K562 (cell line): ENCODE measurements around the gene SREBF1. TPM values are rescaled to one million over a fixed set of nuclear protein-coding genes. Genes with fewer than 3 reads are reported as not detected.

Source experiments
- ATAC-seq: fragments of 200-7000 bp; cut with Tn5 transposase; 3 replicates; pipeline ENCODE4 v1.9.1; 2020; ENCODE audit warnings: moderate library complexity
- BruUV-seq: library from RNA; stranded (reverse); fragments of 400-500 nt; replicated peaks from 2 replicates; lab custom pipeline; 2021; lab: Mats Ljungman, UMichigan
- CTCF ChIA-PET: fragments of 300-600 bp; formaldehyde crosslinking; extraction: SDS; loops from one replicate; lab custom pipeline; 2021; ENCODE audit warnings: low intra/inter-chr PET ratio; lab: Yijun Ruan, JAX
- POLR2A ChIA-PET: fragments of 300-600, 350-650 bp; sonication (Branson Sonifier 250); formaldehyde crosslinking; extraction: SDS; loops from one replicate; lab custom pipeline; 2021; ENCODE audit warnings: antibody characterized with exemption, inconsistent platforms; lab: Yijun Ruan, JAX
- DNase-seq, 4 experiments: peaks; one replicate each; pipeline versions ENCODE4 v3.0.0 to v3.0.0-alpha.2; 2011 to 2018; ENCODE audit warnings: low spot score in 3 of 4, mixed read lengths in 3 of 4; ENCODE audit errors: extremely low read depth in 1 of 4
- FAIRE-seq: peaks from 2 replicates; lab custom pipeline; 2011; peaks lifted over from hg19 to GRCh38; lab: Jason Lieb, UNC
- H2AFZ ChIP-seq: 2 replicates; pipeline ENCODE4 v1.6.0; 2011; ENCODE audit warnings: low read depth, low read length, control low read depth, inconsistent platforms
- H3K27ac ChIP-seq: fragments of 200-600 bp; 3 replicates; pipeline ENCODE4 v1.8.0; 2011; ENCODE audit warnings: low read depth, mild to moderate bottlenecking, control low read depth, inconsistent platforms, low read length, moderate library complexity, mixed read lengths; ENCODE audit errors: extremely low read depth
- H3K27me3 ChIP-seq, 2 experiments: fragments of 300-600 bp in 1 of 2; 2 replicates in 1 of 2; 3 replicates in 1 of 2; pipeline versions ENCODE4 v1.6.0 to v1.8.0; 2011; ENCODE audit warnings: inconsistent platforms in 2 of 2, low read length in 2 of 2, mild to moderate bottlenecking in 1 of 2, mixed read lengths in 1 of 2, moderate library complexity in 1 of 2; ENCODE audit not compliant: control insufficient read depth in 2 of 2, insufficient read depth in 2 of 2
- H3K36me3 ChIP-seq: fragments of 300-600 bp; 3 replicates; pipeline ENCODE4 v1.8.0; 2011; ENCODE audit warnings: mild to moderate bottlenecking, low read length, inconsistent platforms; ENCODE audit not compliant: control insufficient read depth, insufficient read depth
- H3K4me1 ChIP-seq, 2 experiments: fragments of 200-600 bp in 1 of 2; replicated peaks in 1 of 2; 2 replicates in 1 of 2; 3 replicates in 1 of 2; pipeline versions ENCODE4 v1.5.1 to v1.8.0; 2011; ENCODE audit warnings: inconsistent platforms in 2 of 2, low read length in 2 of 2, mild to moderate bottlenecking in 1 of 2, mixed read lengths in 1 of 2, moderate library complexity in 1 of 2; ENCODE audit not compliant: control insufficient read depth in 2 of 2, insufficient read depth in 2 of 2
- H3K4me2 ChIP-seq: 2 replicates; pipeline ENCODE4 v1.6.1; 2011; ENCODE audit warnings: low read length, control low read depth, inconsistent platforms, mixed read lengths; ENCODE audit not compliant: insufficient read depth
- H3K4me3 ChIP-seq: fragments of 200-600 bp; sonication (generic), shearing (Covaris generic); 2 replicates; pipeline ENCODE4 v1.5.1; 2016; ENCODE audit warnings: control low read depth, inconsistent platforms
- H3K79me2 ChIP-seq: fragments of 200-600 bp; 3 replicates; pipeline ENCODE4 v1.8.0; 2011; ENCODE audit warnings: low read length, inconsistent platforms; ENCODE audit not compliant: control insufficient read depth, insufficient read depth
- H3K9ac ChIP-seq, 2 experiments: 2 replicates each; pipeline versions ENCODE4 v1.6.0 to v1.6.1; 2011; ENCODE audit warnings: low read depth in 2 of 2, low read length in 2 of 2, control low read depth in 1 of 2, inconsistent platforms in 1 of 2, mild to moderate bottlenecking in 1 of 2, mixed read lengths in 1 of 2; ENCODE audit not compliant: insufficient read depth in 1 of 2
- H3K9me1 ChIP-seq: one replicate; pipeline ENCODE4 v1.6.0; 2011; ENCODE audit warnings: inconsistent platforms, mild to moderate bottlenecking, low read length, moderate library complexity; ENCODE audit not compliant: control insufficient read depth, insufficient read depth
- H3K9me3 ChIP-seq: replicated peaks from 2 replicates; pipeline ENCODE4 v1.5.1; 2011; ENCODE audit warnings: low read depth, low read length, inconsistent platforms; ENCODE audit not compliant: control insufficient read depth, insufficient read depth
- H4K20me1 ChIP-seq: replicated peaks from 2 replicates; pipeline ENCODE4 v1.6.1; 2011; ENCODE audit warnings: low read length, inconsistent platforms, mixed read lengths; ENCODE audit not compliant: control insufficient read depth, insufficient read depth
- CCNT2 ChIP-seq: IDR thresholded peaks from 2 replicates; pipeline ENCODE4 v1.6.1; 2011; ENCODE audit warnings: borderline replicate concordance, low read depth, mild to moderate bottlenecking, moderate library complexity, mixed read lengths, low read length; ENCODE audit not compliant: insufficient read length; ENCODE audit errors: extremely low read depth
- RBM22 ChIP-seq: fragments of 200-400 bp; formaldehyde crosslinking; IDR thresholded peaks from 2 replicates; pipeline ENCODE4 v1.6.1; 2018; ENCODE audit warnings: low read length, low read depth; ENCODE audit not compliant: poor library complexity, severe bottlenecking
- SLC30A9 ChIP-seq: fragments of 250-450 bp; sonication (Bioruptor Pico); IDR thresholded peaks from 2 replicates; pipeline ENCODE4 v1.8.0; 2022; ENCODE audit warnings: mild to moderate bottlenecking, moderate library complexity
- SPI1 ChIP-seq: IDR thresholded peaks from 2 replicates; pipeline ENCODE4 v1.6.1; 2011; ENCODE audit warnings: low read depth, low read length, control low read depth, borderline replicate concordance
- TSC22D4 ChIP-seq: fragments of 450-650 bp; IDR thresholded peaks from 2 replicates; pipeline ENCODE4 v1.6.1; 2016; ENCODE audit warnings: missing genetic modification characterization, missing biosample characterization, control low read depth
- ZBTB7A ChIP-seq: IDR thresholded peaks from 2 replicates; pipeline ENCODE4 v1.6.1; 2011; ENCODE audit warnings: low read depth, mild to moderate bottlenecking, low read length, moderate library complexity, borderline replicate concordance; ENCODE audit not compliant: control insufficient read depth
- WGBS: fragments of 100-300 bp; shearing (Covaris generic); methylation state at CpG from one replicate; pipeline ENCODE4 v1.1.6; 2016; ENCODE audit warnings: low coverage, mixed read lengths; ENCODE audit not compliant: insufficient coverage; ENCODE audit errors: missing lambda C conversion rate; 5-methylcytosine and 5-hydroxymethylcytosine counted together
- in situ Hi-C: fragments of 300-500 bp; cut with MboI; formaldehyde crosslinking; loops from 4 replicates; pipeline ENCODE4 v1.15.0; 2018; ENCODE audit warnings: inconsistent platforms, mixed read lengths
- intact Hi-C: fragments of 100-400 bp; cut with micrococcal nuclease; formaldehyde crosslinking; loops from 2 replicates; pipeline ENCODE4 v1.14.2; 2022
- polyA plus RNA-seq, 8 experiments: library from polyadenylated mRNA; depleted of rRNA in 4 of 8; stranded (reverse) in 5 of 8; unstranded in 3 of 8; fragments of >200 nt; fragmentation: Nextera tagmentation in 2 of 8; fragmentation: Illumina TruSeq in 1 of 8; extraction: Ambion mirVana in 2 of 8; extraction: Trizol in 1 of 8; gene quantifications; 2 replicates each; pipeline versions ENCODE4 v1.2.1 to v1.2.3, GENCODE V29; 2011 to 2014; ENCODE audit warnings: inconsistent platforms in 1 of 8, missing spikeins in 1 of 8
- total RNA-seq, 7 experiments: library from RNA; depleted of rRNA in 6 of 7; stranded (reverse); fragments of >200 nt in 6 of 7; fragmentation: Illumina TruSeq in 2 of 7; extraction: Trizol in 2 of 7; gene quantifications; 2 replicates each; pipeline versions ENCODE4 v1.2.1 to v1.2.3, GENCODE V29; 2011 to 2021; ENCODE audit warnings: low replicate concordance in 1 of 7
- TF ChIP-seq, protein P1 (sequence below), 2 experiments: fragments of 450-650 bp in 1 of 2; IDR thresholded peaks; 2 replicates each; pipeline ENCODE4 v1.6.1; 2011 to 2017; ENCODE audit warnings: low read depth in 2 of 2, antibody characterized with exemption in 1 of 2, borderline replicate concordance in 1 of 2, low read length in 1 of 2, mild to moderate bottlenecking in 1 of 2, mixed read lengths in 1 of 2; ENCODE audit not compliant: control insufficient read depth in 1 of 2

The SREBF1 gene
- total and polyA plus RNA-seq, 9 of the 15 experiments (the other 6 are each of a cell fraction or from before 2014, with no cell fraction given): 1.6 to 169 (median 69.4) TPM

DNA sequence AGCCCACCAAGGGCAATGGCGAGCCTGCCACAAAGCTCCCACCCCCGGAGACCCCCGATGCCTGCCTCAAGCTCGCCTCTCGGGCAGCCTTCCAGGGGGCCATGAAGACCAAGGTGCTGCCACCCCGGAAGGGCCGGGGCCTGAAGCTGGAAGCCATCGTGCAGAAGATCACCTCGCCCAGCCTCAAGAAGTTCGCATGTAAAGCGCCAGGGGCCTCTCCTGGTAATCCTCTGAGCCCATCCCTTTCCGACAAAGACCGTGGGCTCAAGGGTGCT is 40.1 kb downstream of the SREBF1 start (continued):
- TF ChIP-seq, protein P1, sequence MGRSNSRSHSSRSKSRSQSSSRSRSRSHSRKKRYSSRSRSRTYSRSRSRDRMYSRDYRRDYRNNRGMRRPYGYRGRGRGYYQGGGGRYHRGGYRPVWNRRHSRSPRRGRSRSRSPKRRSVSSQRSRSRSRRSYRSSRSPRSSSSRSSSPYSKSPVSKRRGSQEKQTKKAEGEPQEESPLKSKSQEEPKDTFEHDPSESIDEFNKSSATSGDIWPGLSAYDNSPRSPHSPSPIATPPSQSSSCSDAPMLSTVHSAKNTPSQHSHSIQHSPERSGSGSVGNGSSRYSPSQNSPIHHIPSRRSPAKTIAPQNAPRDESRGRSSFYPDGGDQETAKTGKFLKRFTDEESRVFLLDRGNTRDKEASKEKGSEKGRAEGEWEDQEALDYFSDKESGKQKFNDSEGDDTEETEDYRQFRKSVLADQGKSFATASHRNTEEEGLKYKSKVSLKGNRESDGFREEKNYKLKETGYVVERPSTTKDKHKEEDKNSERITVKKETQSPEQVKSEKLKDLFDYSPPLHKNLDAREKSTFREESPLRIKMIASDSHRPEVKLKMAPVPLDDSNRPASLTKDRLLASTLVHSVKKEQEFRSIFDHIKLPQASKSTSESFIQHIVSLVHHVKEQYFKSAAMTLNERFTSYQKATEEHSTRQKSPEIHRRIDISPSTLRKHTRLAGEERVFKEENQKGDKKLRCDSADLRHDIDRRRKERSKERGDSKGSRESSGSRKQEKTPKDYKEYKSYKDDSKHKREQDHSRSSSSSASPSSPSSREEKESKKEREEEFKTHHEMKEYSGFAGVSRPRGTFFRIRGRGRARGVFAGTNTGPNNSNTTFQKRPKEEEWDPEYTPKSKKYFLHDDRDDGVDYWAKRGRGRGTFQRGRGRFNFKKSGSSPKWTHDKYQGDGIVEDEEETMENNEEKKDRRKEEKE (IDR thresholded peaks at IDR 0.05; ENCODE audit: borderline replicate concordance in 1 of 2, control insufficient read depth in 1 of 2, low read depth in 2 of 2, low read length in 1 of 2): no peak
- TF ChIP-seq SLC30A9 (CRISPR knock-in tag) (no peak), TSC22D4 (tag) (no peak), CCNT2 (no peak), SPI1 (no peak)

DNA sequence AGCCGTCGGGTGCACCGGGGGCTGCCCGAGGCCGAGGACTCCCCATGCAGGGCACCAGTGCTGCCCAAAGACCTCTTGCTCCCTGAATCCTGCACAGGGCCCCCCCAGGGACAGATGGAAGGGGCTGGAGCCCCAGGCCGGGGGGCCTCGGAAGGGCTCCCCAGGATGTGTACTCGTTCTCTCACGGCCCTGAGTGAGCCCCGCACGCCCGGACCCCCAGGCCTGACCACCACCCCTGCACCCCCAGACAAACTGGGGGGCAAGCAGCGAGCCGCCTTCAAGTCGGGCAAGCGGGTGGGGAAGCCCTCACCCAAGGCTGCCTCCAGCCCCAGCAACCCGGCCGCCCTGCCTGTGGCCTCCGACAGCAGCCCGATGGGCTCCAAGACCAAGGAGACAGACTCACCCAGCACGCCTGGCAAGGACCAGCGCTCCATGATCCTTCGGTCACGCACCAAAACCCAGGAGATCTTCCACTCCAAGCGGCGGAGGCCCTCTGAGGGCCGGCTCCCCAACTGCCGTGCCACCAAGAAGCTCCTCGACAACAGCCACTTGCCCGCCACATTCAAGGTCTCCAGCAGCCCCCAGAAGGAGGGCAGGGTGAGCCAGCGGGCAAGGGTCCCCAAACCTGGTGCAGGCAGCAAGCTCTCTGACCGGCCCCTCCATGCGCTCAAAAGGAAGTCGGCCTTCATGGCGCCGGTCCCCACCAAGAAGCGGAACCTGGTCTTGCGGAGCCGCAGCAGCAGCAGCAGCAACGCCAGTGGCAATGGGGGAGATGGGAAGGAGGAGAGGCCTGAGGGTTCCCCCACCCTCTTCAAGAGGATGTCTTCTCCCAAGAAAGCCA is 40.6 kb downstream of the SREBF1 start:
- TF ChIP-seq RBM22 (peak; percentile 25), ZBTB7A (no peak)
- no peak overlapping the region for H2AFZ ChIP-seq
- in situ Hi-C loops: no loop called here
- ChIA-PET CTCF (no interaction called here), POLR2A (interaction anchor here (0.6 kb wide), 1 partner anchor 12 kb away, joined by 3 read pairs; no protein-coding TSS in a partner anchor)
- H3K4me1 ChIP-seq: peaks cover 0 to 48% of the 10 kb centered on the region in 2 experiments; a peak in 2 of 5 replicates
- H3K27ac ChIP-seq: no peak overlapping the region
- WGBS: 96% methylated on average over 9 of the region's 40 CpGs
- DNase-seq: no peak
- H3K79me2 ChIP-seq: no peaks in the 10 kb centered on the region
- no peak for FAIRE-seq
- H3K27me3 ChIP-seq: no peaks in the 10 kb centered on the region
- H3K4me2 ChIP-seq: no peak overlapping the region
- H4K20me1 ChIP-seq: no peaks in the 10 kb centered on the region
- no peak for ATAC-seq
- H3K4me3 ChIP-seq: no peak overlapping the region
- no peaks in the 10 kb centered on the region for H3K9me3 ChIP-seq
- peaks cover 20% of the 10 kb centered on the region; the same call in 2 of the 3 replicates for H3K36me3 ChIP-seq
- H3K9me1 ChIP-seq: no peaks in the 10 kb centered on the region
- intact Hi-C loops: no loop called here
- no TSS peak for BruUV-seq
- no peak overlapping the region for H3K9ac ChIP-seq
